GM18507 (cell line): ENCODE measurements around the gene TOM1L1.
A peak's percentile ranks its signal among the peaks of the same experiment; 100 is the strongest.

Source experiments
- DNase-seq: peaks from one replicate; pipeline ENCODE4 v3.0.0; 2011; ENCODE audit warnings: low read depth; ENCODE audit not compliant: insufficient read length; ENCODE audit errors: extremely low spot score
- FAIRE-seq: peaks from 2 replicates; lab custom pipeline; 2011; peaks lifted over from hg19 to GRCh38; lab: Jason Lieb, UNC

TOM1L1 gene

DNA sequence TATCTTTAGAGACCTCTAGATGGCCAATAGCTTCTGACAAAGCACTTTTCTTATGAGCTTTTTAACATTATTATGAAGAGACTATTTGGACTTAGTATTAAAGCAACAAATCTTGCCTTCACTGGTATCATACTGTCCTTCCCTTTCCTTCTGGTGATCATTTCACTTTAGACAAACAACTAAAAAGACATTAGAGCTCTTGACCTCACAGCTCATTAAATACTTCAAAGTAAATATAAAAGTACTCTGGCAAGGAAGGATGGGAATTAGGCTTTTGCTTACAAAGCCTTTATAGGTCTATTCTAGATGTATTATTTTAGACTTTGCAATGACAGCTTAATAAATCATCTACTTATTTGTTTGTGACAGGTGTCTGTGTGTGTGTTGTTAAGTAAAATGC, 79.0 kb downstream of the TOM1L1 start:
- DNase-seq = no peak
- FAIRE-seq = no peak

GRCh38 chr17:54980375-54980774, 79.7 kb downstream of the TOM1L1 start:
- FAIRE-seq (no peak), DNase-seq (no peak)

DNA sequence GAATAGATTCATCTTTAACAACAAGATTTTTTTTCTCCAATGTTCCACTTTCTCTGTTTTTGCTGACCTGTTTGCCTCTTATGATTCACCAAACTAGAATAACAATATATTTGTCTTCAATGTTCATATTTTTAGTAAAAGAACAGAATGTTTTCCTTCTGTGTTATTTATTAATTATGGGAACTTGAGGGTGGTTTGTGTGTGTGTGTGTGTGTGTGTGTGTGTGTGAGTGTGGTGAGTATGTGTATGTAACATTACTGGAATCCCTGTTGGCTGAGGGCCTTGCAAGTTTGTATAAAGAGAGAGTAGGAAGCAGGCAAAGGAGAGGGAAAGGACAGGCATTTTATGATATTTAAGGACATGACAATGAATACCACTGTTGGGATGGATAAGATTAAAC, 81.7 kb downstream of the TOM1L1 start:
- FAIRE-seq (no peak), DNase-seq (no peak)

DNA sequence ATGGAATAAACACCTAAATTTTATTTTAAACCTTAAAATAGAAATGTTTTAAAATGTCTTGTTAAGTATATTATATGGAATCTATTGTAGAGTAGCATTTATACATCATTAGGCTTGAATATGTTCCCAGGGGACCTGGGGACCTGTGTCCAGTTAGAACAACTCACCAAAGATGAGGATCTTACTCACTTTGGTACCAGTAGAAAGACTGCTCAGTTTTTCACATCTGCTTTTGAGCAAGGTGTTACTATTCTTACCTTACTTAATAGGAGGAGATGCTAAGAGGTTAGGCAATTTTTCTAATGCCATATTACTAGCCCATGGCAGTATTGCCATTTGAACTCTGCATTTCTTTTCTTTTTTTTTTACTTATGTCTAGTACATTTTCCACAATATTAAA, 82.6 kb downstream of the TOM1L1 start:
- DNase-seq = no peak
- no peak for FAIRE-seq

DNA sequence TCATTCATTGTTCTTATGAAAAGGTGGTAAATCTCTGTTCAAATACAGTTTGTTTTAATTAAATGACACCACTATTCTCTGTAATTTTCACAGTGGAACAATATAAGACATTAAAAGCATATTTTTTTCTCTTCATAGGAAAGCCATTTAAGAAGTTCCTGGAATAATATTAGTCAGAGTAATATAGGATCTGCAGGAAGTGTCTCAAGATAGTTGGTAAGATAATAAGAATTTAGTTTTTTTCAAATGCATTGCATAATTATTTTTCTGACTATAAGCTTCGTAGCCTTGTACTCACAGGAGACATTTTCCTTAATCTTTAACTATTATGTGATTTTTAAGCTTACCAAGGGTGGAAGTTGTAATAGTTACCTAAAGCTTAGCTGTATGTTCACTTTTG, 84.8 kb downstream of the TOM1L1 start:
- FAIRE-seq (no peak), DNase-seq (no peak)

- DNase-seq (no peak), FAIRE-seq (no peak)
These were observed 89.5 kb downstream of the TOM1L1 start for GRCh38 chr17:54990118-54990517.

DNA sequence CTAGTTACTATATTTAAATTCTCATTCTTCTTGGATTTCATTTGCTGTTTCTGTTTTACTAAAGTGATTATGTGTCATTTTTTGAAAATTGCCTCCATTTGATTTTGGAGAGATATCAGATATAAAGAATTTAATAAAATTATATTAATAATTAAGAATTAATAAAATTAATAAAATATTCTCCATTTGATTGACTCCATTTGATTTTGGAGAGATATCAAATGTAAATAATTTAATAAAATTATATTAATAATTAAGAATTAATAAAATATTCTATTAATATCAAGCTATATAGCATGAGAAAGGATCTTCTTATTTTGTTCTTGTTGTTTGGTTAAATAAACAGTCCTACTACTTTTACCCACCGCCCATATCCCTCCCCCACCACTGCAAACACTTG, 90.9 kb downstream of the TOM1L1 start:
- DNase-seq = no peak
- FAIRE-seq = no peak

DNA sequence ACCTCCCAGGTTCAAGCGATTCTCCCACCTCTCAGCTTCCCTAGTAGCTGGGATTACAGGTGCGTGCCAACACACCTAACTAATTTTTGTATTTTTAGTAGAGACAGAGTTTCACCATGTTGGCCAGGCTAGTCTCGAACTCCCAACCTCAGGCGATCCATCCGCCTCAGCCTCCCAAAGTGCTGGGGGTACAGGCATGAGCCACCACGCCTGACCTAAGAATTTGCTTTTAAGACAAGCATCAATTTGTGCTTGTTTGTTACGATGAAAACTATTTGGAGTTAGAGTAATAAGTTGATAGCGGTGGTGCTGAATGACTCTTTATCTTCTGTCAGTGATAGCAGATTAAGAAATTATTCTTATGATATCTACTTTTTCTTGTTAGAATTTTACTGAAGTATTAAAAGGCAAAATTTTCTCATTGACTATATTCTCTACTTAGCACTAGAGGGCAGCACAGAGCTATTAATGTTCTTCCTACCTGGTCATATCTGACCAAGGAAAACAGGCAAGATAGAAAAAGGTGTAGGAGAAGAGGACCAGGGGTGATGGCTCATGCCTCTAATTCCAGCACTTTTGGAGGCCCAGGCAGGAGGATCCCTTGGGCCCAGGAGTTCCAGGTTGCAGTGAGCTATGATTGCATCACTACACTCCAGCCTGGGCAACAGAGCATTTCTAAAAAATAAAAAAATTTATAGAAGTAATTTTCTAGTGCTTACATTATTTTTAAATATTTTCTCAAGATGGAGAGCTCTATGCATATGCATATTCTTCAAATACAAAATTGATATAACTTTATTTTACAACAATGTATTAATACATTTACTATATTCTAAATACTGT, 92.4 kb downstream of the TOM1L1 start:
- DNase-seq (no peak), FAIRE-seq (peak; percentile 79)

DNA sequence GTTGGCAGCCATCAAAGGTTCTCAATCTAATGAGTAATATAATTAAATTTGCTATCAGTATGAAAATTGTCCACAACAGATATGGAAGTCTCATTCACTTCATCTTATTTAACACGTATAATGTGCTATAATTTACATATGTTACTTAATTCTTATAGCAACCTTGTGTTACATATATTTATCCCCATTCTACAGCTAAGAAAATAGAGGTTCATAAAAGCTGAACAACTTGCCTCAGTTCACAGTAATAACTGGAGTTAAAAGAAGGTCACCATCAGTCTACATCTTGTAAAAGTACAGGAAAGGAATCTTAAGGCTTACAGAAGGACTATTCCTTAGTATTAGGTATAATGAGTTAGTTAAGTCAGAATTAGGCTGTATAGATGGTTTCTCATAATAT, 95.8 kb downstream of the TOM1L1 start:
- FAIRE-seq = no peak
- no peak for DNase-seq

DNA sequence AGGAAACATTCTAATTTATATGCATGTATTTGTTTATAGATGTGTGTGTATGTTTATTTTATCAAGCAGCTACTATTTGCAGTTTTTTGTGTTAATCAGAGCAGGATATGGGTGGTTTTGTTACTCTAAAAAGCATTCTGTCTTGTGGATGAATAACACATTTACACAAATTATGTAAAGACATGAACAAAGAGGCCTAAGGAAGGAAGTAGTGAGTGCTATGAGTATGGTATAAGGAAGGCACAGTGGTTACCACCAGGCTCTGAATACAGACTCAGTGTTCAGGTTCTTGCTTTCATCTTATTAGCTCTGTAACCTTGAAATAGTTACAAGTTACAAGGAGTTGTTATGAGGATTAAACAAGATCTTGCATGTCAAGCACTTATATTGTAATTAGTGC, 101.8 kb downstream of the TOM1L1 start:
- DNase-seq (no peak), FAIRE-seq (no peak)

DNA sequence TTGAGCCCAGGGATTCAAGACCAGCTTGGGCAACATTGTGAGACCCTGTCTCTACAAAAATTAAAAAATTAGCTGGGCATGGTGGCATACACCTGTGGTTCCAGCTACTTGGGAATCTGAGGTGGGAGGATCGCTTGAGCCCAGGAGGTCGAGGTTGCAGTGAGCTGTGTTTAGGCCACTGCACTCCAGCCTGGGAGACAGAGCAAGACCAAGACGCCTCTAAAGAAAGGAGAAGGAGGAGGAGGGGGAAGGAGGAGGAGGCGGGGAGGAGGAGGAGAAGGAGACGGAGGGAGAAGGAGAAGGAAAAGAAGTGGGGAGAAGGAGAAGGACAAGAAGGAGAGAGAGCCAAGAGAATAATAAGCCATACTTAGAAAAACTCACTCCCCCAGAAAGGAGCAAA, 103.8 kb downstream of the TOM1L1 start:
- FAIRE-seq = no peak

GRCh38 chr17:55005520-55005919, 104.9 kb downstream of the TOM1L1 start:
- peak; percentile 84 for FAIRE-seq

More for the DNA sequence above, 103.8 kb downstream of the TOM1L1 start:
- no peak for DNase-seq

More at GRCh38 chr17:55005520-55005919, 104.9 kb downstream of the TOM1L1 start:
- DNase-seq = no peak
